Endodermal cell (in vitro differentiated cells): Measurements from ENCODE around the gene CTSA. TPM values are rescaled to one million over a fixed set of nuclear protein-coding genes. Genes with fewer than 3 reads are reported as not detected.

Experiments
- DNase-seq: peaks from one replicate; pipeline ENCODE4 v3.0.0-alpha.2; 2017
- H3K27ac ChIP-seq: 2 replicates; pipeline ENCODE4 v1.5.1; 2013; ENCODE audit warnings: mild to moderate bottlenecking, low read depth, low read length, moderate library complexity
- H3K27me3 ChIP-seq: 2 replicates; pipeline ENCODE4 v1.6.1; 2013; ENCODE audit warnings: mild to moderate bottlenecking, low read length, moderate library complexity; ENCODE audit not compliant: insufficient read depth, control insufficient read depth, poor library complexity, severe bottlenecking
- H3K36me3 ChIP-seq: 2 replicates; pipeline ENCODE4 v1.7.0; 2013; ENCODE audit warnings: mild to moderate bottlenecking, low read length, moderate library complexity; ENCODE audit not compliant: control insufficient read depth, insufficient read depth
- H3K4me1 ChIP-seq: one replicate; pipeline ENCODE4 v1.7.0; 2013; ENCODE audit warnings: low read length; ENCODE audit not compliant: control insufficient read depth, insufficient read depth
- H3K4me3 ChIP-seq: 2 replicates; pipeline ENCODE4 v1.5.1; 2013; ENCODE audit warnings: mild to moderate bottlenecking, low read length, moderate library complexity
- H3K9ac ChIP-seq: 2 replicates; pipeline ENCODE4 v1.6.1; 2013; ENCODE audit warnings: mild to moderate bottlenecking, low read length, moderate library complexity; ENCODE audit not compliant: poor library complexity, severe bottlenecking; ENCODE audit errors: extremely low read depth
- H3K9me3 ChIP-seq: 2 replicates; pipeline ENCODE4 v1.6.1; 2013; ENCODE audit warnings: mild to moderate bottlenecking, low read length, moderate library complexity; ENCODE audit not compliant: control insufficient read depth
- H3K27ac Mint-ChIP-seq: 2 replicates; pipeline ENCODE4 v1.8.0; 2020; ENCODE audit warnings: mixed read lengths
- H3K27me3 Mint-ChIP-seq: 2 replicates; pipeline ENCODE4 v1.8.0; 2021; ENCODE audit warnings: mild to moderate bottlenecking, mixed read lengths; ENCODE audit not compliant: insufficient read depth
- H3K36me3 Mint-ChIP-seq: 2 replicates; pipeline ENCODE4 v1.8.0; 2020; ENCODE audit warnings: low read depth, mixed read lengths
- H3K4me1 Mint-ChIP-seq: 2 replicates; pipeline ENCODE4 v1.8.0; 2020; ENCODE audit warnings: mixed read lengths
- H3K4me3 Mint-ChIP-seq: 2 replicates; pipeline ENCODE4 v1.8.0; 2020; ENCODE audit warnings: mild to moderate bottlenecking, moderate library complexity, mixed read lengths
- H3K9me3 Mint-ChIP-seq: 2 replicates; pipeline ENCODE4 v1.8.0; 2020; ENCODE audit warnings: mild to moderate bottlenecking, mixed read lengths
- WGBS, 2 experiments: methylation state at CpG; one replicate each; pipeline versions ENCODE4 v1.1.5 to v1.1.7; 2013; ENCODE audit warnings: missing lambda C conversion rate in 2 of 2, mixed read lengths in 1 of 2; ENCODE audit not compliant: insufficient coverage in 1 of 2, insufficient read length in 1 of 2; 5-methylcytosine and 5-hydroxymethylcytosine counted together
- total RNA-seq, 2 donors: library from RNA; stranded (reverse); fragmentation: NEBNext Ultra II Directional in 1 of 2; extraction: Animal tissue kit (Norgen Biotek cat#: 25700) in 1 of 2; gene quantifications; 2 replicates in 1 of 2; 3 replicates in 1 of 2; pipeline ENCODE4 v1.2.1, GENCODE V29; 2021
- TF ChIP-seq, protein P1 (sequence below): fragments of 200-600 bp; sonication (generic); conservative IDR thresholded peaks from 2 replicates; pipeline ENCODE4 v1.5.0; 2021; ENCODE audit warnings: antibody characterized with exemption, mild to moderate bottlenecking

Gene CTSA
- total RNA-seq, 2 donors from 2014 or later = 70.7 to 84.8 TPM

DNA sequence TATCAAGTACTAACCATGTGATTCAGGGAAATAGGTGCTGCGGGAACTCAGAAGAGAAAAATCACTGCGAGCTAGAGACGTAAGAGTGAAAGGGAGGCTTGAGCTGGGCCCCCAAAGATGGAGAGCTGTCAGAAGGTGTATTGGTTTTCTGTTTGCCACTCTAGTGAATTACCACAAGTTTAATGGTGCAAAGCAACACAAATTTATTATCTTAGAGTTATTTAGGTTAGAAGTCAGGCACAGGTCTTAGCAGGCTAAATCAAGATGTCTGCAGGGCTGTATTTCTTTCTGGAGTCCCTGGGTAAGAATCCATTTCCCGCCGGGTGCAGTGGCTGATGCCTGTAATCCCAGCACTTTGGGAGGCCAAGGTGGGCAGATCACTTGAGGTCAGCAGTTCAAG lies 31.2 kb upstream of the CTSA start:
- H3K4me1 ChIP-seq = peaks cover 2% of the 10 kb centered on the region
- no peak overlapping the region for H3K9ac ChIP-seq
- 92 to 93% methylated on average over 5 of the region's 5 CpGs for WGBS, 2 experiments
- TF ChIP-seq, protein P1, sequence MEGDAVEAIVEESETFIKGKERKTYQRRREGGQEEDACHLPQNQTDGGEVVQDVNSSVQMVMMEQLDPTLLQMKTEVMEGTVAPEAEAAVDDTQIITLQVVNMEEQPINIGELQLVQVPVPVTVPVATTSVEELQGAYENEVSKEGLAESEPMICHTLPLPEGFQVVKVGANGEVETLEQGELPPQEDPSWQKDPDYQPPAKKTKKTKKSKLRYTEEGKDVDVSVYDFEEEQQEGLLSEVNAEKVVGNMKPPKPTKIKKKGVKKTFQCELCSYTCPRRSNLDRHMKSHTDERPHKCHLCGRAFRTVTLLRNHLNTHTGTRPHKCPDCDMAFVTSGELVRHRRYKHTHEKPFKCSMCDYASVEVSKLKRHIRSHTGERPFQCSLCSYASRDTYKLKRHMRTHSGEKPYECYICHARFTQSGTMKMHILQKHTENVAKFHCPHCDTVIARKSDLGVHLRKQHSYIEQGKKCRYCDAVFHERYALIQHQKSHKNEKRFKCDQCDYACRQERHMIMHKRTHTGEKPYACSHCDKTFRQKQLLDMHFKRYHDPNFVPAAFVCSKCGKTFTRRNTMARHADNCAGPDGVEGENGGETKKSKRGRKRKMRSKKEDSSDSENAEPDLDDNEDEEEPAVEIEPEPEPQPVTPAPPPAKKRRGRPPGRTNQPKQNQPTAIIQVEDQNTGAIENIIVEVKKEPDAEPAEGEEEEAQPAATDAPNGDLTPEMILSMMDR = no peak
- no peak overlapping the region for H3K27ac ChIP-seq
- peaks cover 3% of the 10 kb centered on the region for H3K36me3 ChIP-seq
- DNase-seq = no peak
- peaks cover 28% of the 10 kb centered on the region for H3K4me1 Mint-ChIP-seq
- H3K27me3 Mint-ChIP-seq = no peaks in the 10 kb centered on the region
- H3K27me3 ChIP-seq = no peaks in the 10 kb centered on the region
- no peak overlapping the region for H3K4me3 ChIP-seq
- peaks cover 9% of the 10 kb centered on the region for H3K36me3 Mint-ChIP-seq
- no peaks in the 10 kb centered on the region for H3K9me3 Mint-ChIP-seq
- no peak overlapping the region for H3K27ac Mint-ChIP-seq
- no peaks in the 10 kb centered on the region for H3K9me3 ChIP-seq
- H3K4me3 Mint-ChIP-seq = no peak overlapping the region

GRCh38 chr20:45860560-45861220 lies 30.4 kb upstream of the CTSA start:
- no peak overlapping the region for H3K27ac ChIP-seq
- Mint-ChIP-seq H3K36me3 (peaks cover 9% of the 10 kb centered on the region), H3K27ac (no peak overlapping the region), H3K27me3 (no peaks in the 10 kb centered on the region), H3K4me3 (no peak overlapping the region), H3K4me1 (peaks cover 25% of the 10 kb centered on the region), H3K9me3 (no peaks in the 10 kb centered on the region)
- no peaks in the 10 kb centered on the region for H3K27me3 ChIP-seq
- TF ChIP-seq, protein P1 = no peak
- no peak overlapping the region for H3K9ac ChIP-seq
- H3K9me3 ChIP-seq = no peaks in the 10 kb centered on the region
- H3K36me3 ChIP-seq = peaks cover 3% of the 10 kb centered on the region
- no peak for DNase-seq
- no peak overlapping the region for H3K4me3 ChIP-seq
- H3K4me1 ChIP-seq = no peaks in the 10 kb centered on the region
- WGBS, 2 experiments = 92 to 98% methylated on average over 5 to 7 of the region's 7 CpGs

DNA sequence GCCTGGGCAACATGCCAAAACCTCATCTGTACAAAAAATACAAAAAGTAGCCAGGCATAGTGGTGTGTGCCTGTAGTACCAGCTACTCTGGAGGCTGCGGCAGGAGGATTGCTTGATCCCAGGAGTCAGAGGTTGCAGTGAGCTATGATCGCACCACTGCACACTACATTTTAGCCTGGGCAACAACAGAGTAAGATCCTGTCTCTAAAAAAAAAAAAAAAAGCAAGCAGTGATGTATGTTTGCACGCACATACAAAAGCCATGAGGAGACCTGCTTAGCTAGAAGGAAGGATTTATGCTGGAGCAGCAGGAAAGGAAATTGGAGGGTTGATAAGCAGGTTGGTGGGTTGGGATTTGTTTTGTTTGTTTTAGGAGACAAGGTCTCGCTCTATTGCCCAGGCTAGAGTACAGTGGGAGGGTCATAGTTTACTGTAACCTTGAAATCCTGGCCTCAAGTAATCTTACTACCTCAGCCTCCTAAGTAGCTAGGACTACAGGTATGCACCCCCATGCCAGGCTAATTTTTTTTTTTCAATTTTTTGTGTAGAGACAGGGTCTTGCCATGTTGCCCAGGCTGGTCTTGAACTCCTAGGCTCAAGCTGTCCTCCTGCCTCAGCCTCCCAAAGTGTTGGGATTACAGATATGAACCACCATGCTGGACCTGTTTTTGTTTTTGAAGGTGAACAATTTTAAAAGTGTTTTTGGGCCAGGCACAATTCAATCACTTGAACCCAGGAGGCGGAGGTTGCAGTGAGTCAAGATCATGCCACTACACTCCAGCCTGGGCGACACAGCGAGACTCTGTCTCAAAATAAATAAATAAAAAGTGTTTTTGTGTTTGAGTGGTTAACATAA lies 29.7 kb upstream of the CTSA start:
- 82 to 100% methylated on average over 1 to 7 of the region's 7 CpGs for WGBS, 2 experiments
- no peak for DNase-seq
- H3K27ac Mint-ChIP-seq = no peak overlapping the region

More for the DNA sequence above, 29.7 kb upstream of the CTSA start:
- H3K4me1 ChIP-seq = no peaks in the 10 kb centered on the region
- no peak overlapping the region for H3K9ac ChIP-seq
- no peak overlapping the region for H3K4me3 ChIP-seq
- no peak overlapping the region for H3K27ac ChIP-seq
- H3K4me3 Mint-ChIP-seq = no peak overlapping the region
- H3K36me3 Mint-ChIP-seq = peaks cover 9% of the 10 kb centered on the region
- TF ChIP-seq, protein P1 = no peak
- H3K9me3 Mint-ChIP-seq = no peaks in the 10 kb centered on the region
- H3K4me1 Mint-ChIP-seq = peaks cover 20% of the 10 kb centered on the region
- no peaks in the 10 kb centered on the region for H3K27me3 ChIP-seq
- H3K27me3 Mint-ChIP-seq = no peaks in the 10 kb centered on the region
- H3K36me3 ChIP-seq = peaks cover 3% of the 10 kb centered on the region
- no peaks in the 10 kb centered on the region for H3K9me3 ChIP-seq
